Kidney (tissue), 14 donors: Measurements from ENCODE around the gene CABP4. TPM values are rescaled to one million over a fixed set of nuclear protein-coding genes. Genes with fewer than 3 reads are reported as not detected.

Source experiments
- DNase-seq, 5 donors: peaks; one replicate each; pipeline ENCODE4 v3.0.0-alpha.2; 2013 to 2020
- FAIRE-seq: peaks from 2 replicates; lab custom pipeline; 2012; peaks lifted over from hg19 to GRCh38; lab: Jason Lieb, UNC
- H3K27ac ChIP-seq, 2 donors: one replicate each; pipeline ENCODE4 v1.7.0; 2013; ENCODE audit warnings: low read depth in 2 of 2, low read length in 2 of 2, inconsistent platforms in 1 of 2
- H3K27me3 ChIP-seq: one replicate; pipeline ENCODE4 v1.7.1; 2013; ENCODE audit warnings: low read length, inconsistent platforms; ENCODE audit not compliant: control insufficient read depth, insufficient read depth
- H3K36me3 ChIP-seq, 3 donors: one replicate each; pipeline versions ENCODE4 v1.7.0 to v1.7.1; 2013; ENCODE audit warnings: low read length in 3 of 3, control low read depth in 1 of 3, inconsistent platforms in 1 of 3; ENCODE audit not compliant: insufficient read depth in 3 of 3, control insufficient read depth in 2 of 3
- H3K4me1 ChIP-seq, 3 donors: one replicate each; pipeline versions ENCODE4 v1.7.0 to v1.7.1; 2013; ENCODE audit warnings: low read length in 3 of 3, inconsistent platforms in 1 of 3, low read depth in 1 of 3; ENCODE audit not compliant: control insufficient read depth in 2 of 3, insufficient read depth in 2 of 3
- H3K4me3 ChIP-seq, 3 donors: one replicate each; pipeline versions ENCODE4 v1.7.0 to v1.8.1; 2013; ENCODE audit warnings: low read length in 3 of 3, control low read depth in 1 of 3, inconsistent platforms in 1 of 3
- H3K9ac ChIP-seq, 3 donors: one replicate each; pipeline versions ENCODE4 v1.7.0 to v1.7.1; 2013; ENCODE audit warnings: low read length in 3 of 3, control low read depth in 1 of 3, inconsistent platforms in 1 of 3
- H3K9me3 ChIP-seq, 3 donors: one replicate each; pipeline versions ENCODE4 v1.7.0 to v1.7.1; 2013; ENCODE audit warnings: low read length in 3 of 3, control low read depth in 1 of 3, inconsistent platforms in 1 of 3; ENCODE audit not compliant: control insufficient read depth in 2 of 3, insufficient read depth in 1 of 3
- intact Hi-C: fragments of 100-400 bp; cut with DNase I; formaldehyde crosslinking; loops from one replicate; pipeline ENCODE4 v1.11.1; 2022
- polyA plus RNA-seq: library from polyadenylated mRNA; stranded (reverse); fragments of 350-450 nt; fragmentation: Illumina TruSeq; extraction: RNeasy Lipid Tissue Mini Kit (QIAGEN cat#74804); gene quantifications from one replicate; pipeline ENCODE4 v1.2.3, GENCODE V29; 2014; ENCODE audit warnings: low read depth, low replicate concordance; ENCODE audit not compliant: insufficient read depth
- total RNA-seq: library from RNA; stranded (reverse); fragmentation: NEBNext Ultra II Directional; extraction: Animal tissue kit (Norgen Biotek cat#: 25700); gene quantifications from one replicate; pipeline ENCODE4 v1.2.1, GENCODE V29; 2021
- TF ChIP-seq, protein P1 (sequence below): IDR thresholded peaks from 3 replicates; pipeline ENCODE4 v1.5.1; 2012; ENCODE audit warnings: mild to moderate bottlenecking, moderate library complexity, borderline replicate concordance; ENCODE audit not compliant: insufficient read depth; ENCODE audit errors: extremely low read depth
- donor health status: control.
- donor health status: control.
- donor health status: control.
- donor health status: control.
- donor health status: control.
- donor health status: DM: yes; HTN: yes; CAD: no.
- donor health status: Normal renal cell carcinoma (clear cell type).

The CABP4 gene
- total and polyA plus RNA-seq, 2 donors from 2014 or later, result 0.49 to 3.1 TPM

GRCh38 chr11:67486481-67487195 is 31.5 kb downstream of the CABP4 start:
- Histone ChIP-seq H3K9ac (no peak overlapping the region), H3K27ac (no peak overlapping the region), H3K4me3 (no peak overlapping the region), H3K36me3 (peaks cover 0 to 8% (median 4%) of the 10 kb centered on the region in 3 donors), H3K4me1 (peaks cover 3 to 19% (median 9%) of the 10 kb centered on the region in 3 donors), H3K9me3 (no peaks in the 10 kb centered on the region), H3K27me3 (no peaks in the 10 kb centered on the region)
- FAIRE-seq (no peak), DNase-seq (peak in 2 of 5 donors; percentile 43 to 69)
- intact Hi-C loops, result no loop called here
- TF ChIP-seq, protein P1, sequence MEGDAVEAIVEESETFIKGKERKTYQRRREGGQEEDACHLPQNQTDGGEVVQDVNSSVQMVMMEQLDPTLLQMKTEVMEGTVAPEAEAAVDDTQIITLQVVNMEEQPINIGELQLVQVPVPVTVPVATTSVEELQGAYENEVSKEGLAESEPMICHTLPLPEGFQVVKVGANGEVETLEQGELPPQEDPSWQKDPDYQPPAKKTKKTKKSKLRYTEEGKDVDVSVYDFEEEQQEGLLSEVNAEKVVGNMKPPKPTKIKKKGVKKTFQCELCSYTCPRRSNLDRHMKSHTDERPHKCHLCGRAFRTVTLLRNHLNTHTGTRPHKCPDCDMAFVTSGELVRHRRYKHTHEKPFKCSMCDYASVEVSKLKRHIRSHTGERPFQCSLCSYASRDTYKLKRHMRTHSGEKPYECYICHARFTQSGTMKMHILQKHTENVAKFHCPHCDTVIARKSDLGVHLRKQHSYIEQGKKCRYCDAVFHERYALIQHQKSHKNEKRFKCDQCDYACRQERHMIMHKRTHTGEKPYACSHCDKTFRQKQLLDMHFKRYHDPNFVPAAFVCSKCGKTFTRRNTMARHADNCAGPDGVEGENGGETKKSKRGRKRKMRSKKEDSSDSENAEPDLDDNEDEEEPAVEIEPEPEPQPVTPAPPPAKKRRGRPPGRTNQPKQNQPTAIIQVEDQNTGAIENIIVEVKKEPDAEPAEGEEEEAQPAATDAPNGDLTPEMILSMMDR, result no peak

DNA sequence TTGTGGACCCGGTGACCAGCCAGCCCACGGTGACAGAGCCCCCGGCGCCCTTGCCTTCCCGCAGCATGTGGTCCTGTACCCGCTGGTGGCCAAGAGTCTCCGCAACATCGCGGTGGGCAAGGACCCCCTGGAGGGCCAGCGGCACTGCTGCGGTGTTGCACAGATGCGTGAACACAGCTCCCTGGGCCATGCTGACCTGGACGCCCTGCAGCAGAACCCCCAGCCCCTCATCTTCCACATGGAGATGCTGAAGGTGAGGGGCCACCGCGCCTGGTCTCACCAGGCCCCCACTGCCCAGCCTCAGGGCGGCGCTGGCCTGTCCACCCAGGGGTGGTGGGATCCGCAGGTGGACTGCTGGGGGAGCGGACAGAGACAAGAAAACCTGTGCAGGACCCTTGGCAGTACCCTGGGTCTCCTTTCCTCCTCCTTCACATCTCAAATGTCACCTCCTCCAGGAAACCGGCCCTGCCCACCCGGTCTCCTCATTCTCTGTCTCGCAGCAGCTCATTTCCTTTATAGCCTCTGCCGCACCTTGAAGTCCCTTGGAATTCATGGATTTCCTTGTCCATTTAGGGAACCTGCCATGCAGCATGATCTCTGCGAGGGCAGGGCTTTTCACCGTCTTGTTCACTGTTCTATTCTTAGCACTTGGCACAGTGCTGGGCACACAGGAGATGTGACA is 34.2 kb downstream of the CABP4 start:
- Histone ChIP-seq H3K4me3 (no peak overlapping the region), H3K27me3 (no peaks in the 10 kb centered on the region), H3K36me3 (peaks cover 0 to 17% (median 4%) of the 10 kb centered on the region in 3 donors), H3K9ac (no peak overlapping the region), H3K4me1 (peaks cover 0 to 7% (median 0%) of the 10 kb centered on the region in 3 donors), H3K9me3 (no peaks in the 10 kb centered on the region), H3K27ac (no peak overlapping the region)
- FAIRE-seq, result no peak
- intact Hi-C loops, result no loop called here
- TF ChIP-seq, protein P1, result no peak
- peak in 3 of 5 donors; percentile 29 to 76 (median 48) for DNase-seq

DNA sequence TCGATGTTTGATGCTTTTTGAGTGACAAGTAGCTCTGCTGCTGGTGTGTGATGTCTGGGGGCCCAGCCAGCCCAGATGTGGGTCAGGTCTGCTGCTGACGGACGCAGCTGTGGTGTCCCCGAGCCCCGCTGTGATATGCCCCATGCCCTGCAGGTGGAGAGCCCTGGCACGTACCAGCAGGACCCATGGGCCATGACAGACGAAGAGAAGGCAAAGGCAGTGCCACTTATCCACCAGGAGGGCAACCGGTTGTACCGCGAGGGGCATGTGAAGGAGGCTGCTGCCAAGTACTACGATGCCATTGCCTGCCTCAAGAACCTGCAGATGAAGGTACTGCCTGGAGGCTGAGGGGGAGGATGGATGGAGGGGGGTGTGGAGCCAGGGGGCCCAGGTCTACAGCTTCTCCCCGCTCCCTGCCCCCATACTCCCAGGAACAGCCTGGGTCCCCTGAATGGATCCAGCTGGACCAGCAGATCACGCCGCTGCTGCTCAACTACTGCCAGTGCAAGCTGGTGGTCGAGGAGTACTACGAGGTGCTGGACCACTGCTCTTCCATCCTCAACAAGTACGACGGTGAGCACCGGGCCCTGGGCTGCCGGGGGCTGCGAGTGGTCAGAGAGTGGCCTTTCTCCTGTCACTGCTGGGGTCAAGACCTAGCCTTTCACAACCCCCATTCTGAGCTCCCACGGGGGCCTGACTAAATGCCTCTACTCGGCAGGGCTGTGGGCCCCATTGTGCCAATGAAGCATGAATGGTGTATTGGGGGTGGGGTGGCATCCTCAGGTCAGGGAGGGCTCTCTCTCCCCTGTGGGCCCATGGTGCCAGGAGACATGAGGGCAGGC is 35.0 kb downstream of the CABP4 start:
- H3K27ac ChIP-seq, result no peak overlapping the region
- DNase-seq, result peak in 1 of 5 donors; percentile 38
- H3K9me3 ChIP-seq, result no peaks in the 10 kb centered on the region
- no peak for FAIRE-seq
- H3K36me3 ChIP-seq, result peaks cover 0 to 17% (median 2%) of the 10 kb centered on the region in 3 donors
- no peaks in the 10 kb centered on the region for H3K4me1 ChIP-seq
- H3K4me3 ChIP-seq, result no peak overlapping the region
- no peaks in the 10 kb centered on the region for H3K27me3 ChIP-seq
- no peak overlapping the region for H3K9ac ChIP-seq
- intact Hi-C loops, result no loop called here
- TF ChIP-seq, protein P1, result no peak
